Measurements from ENCODE around the gene NEURL4. TPM values are rescaled to one million over a fixed set of nuclear protein-coding genes. Genes with fewer than 3 reads are reported as not detected.

The NEURL4 gene
- total and polyA plus RNA-seq, 2 donors (not counting 3 experiments of a cell fraction or from before 2014, with no cell fraction given) = 32.0 to 44.9 TPM

GRCh38 chr17:7318121-7318860, 10.8 kb downstream of the NEURL4 start:
- H3K79me2 ChIP-seq (ENCODE audit: control insufficient read depth, insufficient read depth, low read length) = peaks cover 4% of the 10 kb centered on the region
- no peaks in the 10 kb centered on the region for H3K27me3 ChIP-seq (ENCODE audit: control insufficient read depth in 2 of 2, insufficient read depth in 2 of 2, low read length in 2 of 2)
- peaks cover 15 to 51% of the 10 kb centered on the region in 2 experiments for H3K36me3 ChIP-seq (ENCODE audit: control insufficient read depth in 2 of 2, extremely low read depth in 1 of 2, insufficient read depth in 2 of 2, low read length in 2 of 2)
- dilution Hi-C loops (cut with MboI; ENCODE audit: extremely low pct_ligation_motif_present, low sequenced_read_pairs) = no loop called here
- H2AFZ ChIP-seq (ENCODE audit: low read depth, low read length) = no peak overlapping the region
- TF ChIP-seq MAX (IDR thresholded peaks at IDR 0.05; ENCODE audit: insufficient read depth, insufficient read length) = no peak
- TF ChIP-seq JUN (IDR thresholded peaks at IDR 0.05; ENCODE audit: borderline replicate concordance, insufficient read depth, insufficient read length, low read depth) = no peak
- TF ChIP-seq EZH2 (IDR thresholded peaks at IDR 0.05; ENCODE audit: borderline replicate concordance, low read depth, low read length, severe bottlenecking) = no peak
- no peak for TF ChIP-seq POLR2AphosphoS5 (IDR thresholded peaks at IDR 0.05; ENCODE audit: insufficient read depth, low read depth, low read length)
- H4K20me1 ChIP-seq (replicated peaks; ENCODE audit: control insufficient read depth, extremely low read depth, insufficient read depth, low read length) = no peaks in the 10 kb centered on the region
- BruUV-seq (replicated peaks) = no TSS peak
- H3K4me1 ChIP-seq (ENCODE audit: control insufficient read depth, extremely low read depth, insufficient read depth, low read length) = peaks cover 22% of the 10 kb centered on the region
- no peak overlapping the region for H3K9ac ChIP-seq (replicated peaks; ENCODE audit: extremely low read depth, insufficient read depth, low read length)
- POLR2A ChIA-PET = no interaction called here
- no peaks in the 10 kb centered on the region for H3K9me1 ChIP-seq (replicated peaks; ENCODE audit: control insufficient read depth, extremely low read depth, insufficient read depth, low read length)
- FAIRE-seq (no peak), DNase-seq (ENCODE audit: low read depth, low spot score) (no peak)
- H3K4me2 ChIP-seq (ENCODE audit: insufficient read depth, low read length) = no peak overlapping the region
- intact Hi-C loops (cut with micrococcal nuclease) = no loop called here
- H3K9me3 ChIP-seq (replicated peaks; ENCODE audit: control insufficient read depth, insufficient read depth, low read length) = no peaks in the 10 kb centered on the region
- CTCF ChIA-PET = interaction anchor here (1.0 to 1.1 kb wide), 2 partner anchors 27 to 243 kb away, joined by 3 read pairs; no protein-coding TSS in a partner anchor
- H3K4me3 ChIP-seq (replicated peaks in 1 of 3; ENCODE audit: insufficient read depth in 1 of 3, low read depth in 1 of 3, low read length in 3 of 3) = no peak overlapping the region
- no peak overlapping the region for H3K27ac ChIP-seq (ENCODE audit: insufficient read depth, low read depth, low read length)

GRCh38 chr17:7317161-7317803, 11.9 kb downstream of the NEURL4 start:
- intact Hi-C loops (cut with micrococcal nuclease) = no loop called here
- no peak overlapping the region for H3K9ac ChIP-seq (replicated peaks; ENCODE audit: extremely low read depth, insufficient read depth, low read length)
- H3K36me3 ChIP-seq (ENCODE audit: control insufficient read depth in 2 of 2, extremely low read depth in 1 of 2, insufficient read depth in 2 of 2, low read length in 2 of 2) = peaks cover 12 to 49% of the 10 kb centered on the region in 2 experiments
- CTCF ChIA-PET = interaction anchor here (1.0 to 1.6 kb wide), 3 partner anchors 21 to 244 kb away, joined by 3 read pairs; no protein-coding TSS in a partner anchor
- peaks cover 6% of the 10 kb centered on the region for H3K79me2 ChIP-seq (ENCODE audit: control insufficient read depth, insufficient read depth, low read length)
- no peak overlapping the region for H3K27ac ChIP-seq (ENCODE audit: insufficient read depth, low read depth, low read length)
- H2AFZ ChIP-seq (ENCODE audit: low read depth, low read length) = no peak overlapping the region
- DNase-seq (ENCODE audit: low read depth, low spot score) = no peak
- no peaks in the 10 kb centered on the region for H4K20me1 ChIP-seq (replicated peaks; ENCODE audit: control insufficient read depth, extremely low read depth, insufficient read depth, low read length)
- FAIRE-seq = no peak
- POLR2A ChIA-PET = no interaction called here
- H3K9me1 ChIP-seq (replicated peaks; ENCODE audit: control insufficient read depth, extremely low read depth, insufficient read depth, low read length) = no peaks in the 10 kb centered on the region
- no peak for TF ChIP-seq POLR2AphosphoS5 (IDR thresholded peaks at IDR 0.05; ENCODE audit: insufficient read depth, low read depth, low read length)
- TF ChIP-seq GATA2 (IDR thresholded peaks at IDR 0.05; ENCODE audit: insufficient read depth, insufficient read length, low read depth, low read length) = no peak
- TF ChIP-seq CTCF (IDR thresholded peaks at IDR 0.05; ENCODE audit: extremely low read depth in 1 of 2, insufficient read depth in 1 of 2, low read depth in 1 of 2, low read length in 2 of 2) = no peak
- no peak for TF ChIP-seq EZH2 (IDR thresholded peaks at IDR 0.05; ENCODE audit: borderline replicate concordance, low read depth, low read length, severe bottlenecking)
- H3K4me3 ChIP-seq (replicated peaks in 1 of 3; ENCODE audit: insufficient read depth in 1 of 3, low read depth in 1 of 3, low read length in 3 of 3) = no peak overlapping the region
- H3K4me2 ChIP-seq (ENCODE audit: insufficient read depth, low read length) = no peak overlapping the region
- no peaks in the 10 kb centered on the region for H3K27me3 ChIP-seq (ENCODE audit: control insufficient read depth in 2 of 2, insufficient read depth in 2 of 2, low read length in 2 of 2)
- no TSS peak for BruUV-seq (replicated peaks)
- dilution Hi-C loops (cut with MboI; ENCODE audit: extremely low pct_ligation_motif_present, low sequenced_read_pairs) = no loop called here
- peaks cover 24% of the 10 kb centered on the region for H3K4me1 ChIP-seq (ENCODE audit: control insufficient read depth, extremely low read depth, insufficient read depth, low read length)
- H3K9me3 ChIP-seq (replicated peaks; ENCODE audit: control insufficient read depth, insufficient read depth, low read length) = no peaks in the 10 kb centered on the region

All from endothelial cell of umbilical vein (primary cell).